Gastrocnemius medialis (tissue), 4 donors: ENCODE measurements around the gene PTPRB. TPM values are rescaled to one million over a fixed set of nuclear protein-coding genes. Genes with fewer than 3 reads are reported as not detected.

Source experiments
- ATAC-seq, 2 donors: fragments of 150-250 bp; one replicate each; pipeline ENCODE4 v1.9.1; 2016
- DNase-seq, 2 donors: peaks; one replicate each; pipeline ENCODE4 v3.0.0-alpha.2; 2019
- H3K27ac ChIP-seq, 4 donors: fragments of 200-600 bp; sonication (generic); 1 replicate in 1 of 4; 2 replicates in 3 of 4; pipeline ENCODE4 v1.5.1; 2016 to 2018; ENCODE audit warnings: mild to moderate bottlenecking in 2 of 4, moderate library complexity in 1 of 4
- H3K27me3 ChIP-seq, 3 donors: fragments of 200-600 bp; sonication (generic) in 2 of 3; 1 replicate in 1 of 3; 2 replicates in 2 of 3; pipeline versions ENCODE4 v1.5.1 to v1.6.0; 2016 to 2019; ENCODE audit warnings: mild to moderate bottlenecking in 1 of 3, moderate library complexity in 1 of 3
- H3K36me3 ChIP-seq, 2 donors: fragments of 200-600 bp; sonication (generic) in 1 of 2; one replicate each; pipeline ENCODE4 v1.5.1; 2017 to 2018
- H3K4me1 ChIP-seq, 2 donors: fragments of 200-600 bp; sonication (generic) in 1 of 2; one replicate each; pipeline ENCODE4 v1.5.1; 2016 to 2017; ENCODE audit warnings: mild to moderate bottlenecking in 2 of 2
- H3K4me3 ChIP-seq, 4 donors: fragments of 200-600 bp; sonication (generic) in 3 of 4; 1 replicate in 1 of 4; 2 replicates in 3 of 4; pipeline ENCODE4 v1.5.1; 2016 to 2019; ENCODE audit warnings: mild to moderate bottlenecking in 2 of 4
- H3K9me3 ChIP-seq, 3 donors: fragments of 200-600 bp; sonication (generic) in 2 of 3; 1 replicate in 1 of 3; 2 replicates in 2 of 3; pipeline ENCODE4 v1.5.1; 2016 to 2019
- CTCF ChIP-seq, 5 experiments: fragments of 450-650 bp in 3 of 5; fragments of 200-600 bp in 2 of 5; sonication (generic) in 2 of 5; IDR thresholded peaks in 4 of 5; conservative IDR thresholded peaks in 1 of 5; 1 replicate in 4 of 5; 2 replicates in 1 of 5; pipeline ENCODE4 v1.5.1; 2016 to 2019; ENCODE audit warnings: antibody characterized with exemption in 5 of 5, mild to moderate bottlenecking in 3 of 5, moderate library complexity in 3 of 5
- POLR2A ChIP-seq, 2 donors: fragments of 450-650 bp; IDR thresholded peaks; one replicate each; pipeline ENCODE4 v1.6.1; 2017; ENCODE audit warnings: antibody characterized with exemption in 2 of 2, mild to moderate bottlenecking in 2 of 2, moderate library complexity in 2 of 2
- in situ Hi-C, 4 donors: fragments of 200-750 bp; cut with MboI; loops; one replicate each; pipeline versions ENCODE4 v1.15.0 to v1.8.0; 2017; ENCODE audit warnings: low sequenced_read_pairs in 4 of 4
- intact Hi-C: fragments of 100-400 bp; cut with DNase I; formaldehyde crosslinking; loops from one replicate; pipeline ENCODE4 v1.15.1; 2023; ENCODE audit warnings: low total_unique reads
- total RNA-seq, 4 donors: library from RNA; depleted of rRNA; stranded (reverse); fragments of >200 nt; gene quantifications; one replicate each; pipeline versions ENCODE4 v1.1.0 to v1.2.3, GENCODE V29; 2016

The PTPRB gene
- total RNA-seq, 4 donors from 2014 or later: 11.7 to 22.7 (median 15.9) TPM

- Histone ChIP-seq H3K4me1 (no peaks in the 10 kb centered on the region), H3K36me3 (no peaks in the 10 kb centered on the region), H3K27me3 (no peaks in the 10 kb centered on the region), H3K27ac (peak overlapping the region in 3 of 4 donors; percentile 15 to 66 (median 46)), H3K4me3 (peak overlapping the region in 1 of 4 donors; percentile 3), H3K9me3 (no peaks in the 10 kb centered on the region)
- no peak for DNase-seq
- in situ Hi-C loops (no loop called here), intact Hi-C loops (no loop called here)
- ATAC-seq: peak; percentile 39 to 50
- no peak for TF ChIP-seq CTCF (IDR thresholded peaks at IDR 0.05 in 4 of 5, conservative IDR thresholded peaks at IDR 0.05 in 1 of 5)
- no peak for TF ChIP-seq POLR2A (IDR thresholded peaks at IDR 0.05)
These were observed 38.6 kb downstream of the PTPRB start for GRCh38 chr12:70598467-70599193.

GRCh38 chr12:70592664-70593063 lies 44.6 kb downstream of the PTPRB start:
- no peaks in the 10 kb centered on the region for H3K9me3 ChIP-seq
- peak overlapping the region in 1 of 4 donors; percentile 33 for H3K27ac ChIP-seq
- intact Hi-C loops: no loop called here
- H3K4me3 ChIP-seq: no peak overlapping the region
- no peaks in the 10 kb centered on the region for H3K27me3 ChIP-seq
- peaks cover 0 to 3% of the 10 kb centered on the region in 2 donors for H3K4me1 ChIP-seq
- TF ChIP-seq POLR2A (IDR thresholded peaks at IDR 0.05) (no peak), CTCF (IDR thresholded peaks at IDR 0.05 in 4 of 5, conservative IDR thresholded peaks at IDR 0.05 in 1 of 5) (no peak)
- H3K36me3 ChIP-seq: no peaks in the 10 kb centered on the region
- in situ Hi-C loops: loop anchor here in 1 of 4 donors (5.0 kb wide), 1 partner anchor 125 kb away; no protein-coding TSS in a partner anchor
- DNase-seq: no peak
- ATAC-seq: no peak

- ATAC-seq: no peak
- Histone ChIP-seq H3K9me3 (no peaks in the 10 kb centered on the region), H3K27ac (no peak overlapping the region), H3K36me3 (no peaks in the 10 kb centered on the region), H3K4me1 (peaks cover 0 to 3% of the 10 kb centered on the region in 2 donors), H3K27me3 (no peaks in the 10 kb centered on the region), H3K4me3 (no peak overlapping the region)
- TF ChIP-seq POLR2A (IDR thresholded peaks at IDR 0.05) (no peak), CTCF (IDR thresholded peaks at IDR 0.05 in 4 of 5, conservative IDR thresholded peaks at IDR 0.05 in 1 of 5) (no peak)
- intact Hi-C loops (loop anchor here (1.0 kb wide), 1 partner anchor 129 kb away; no protein-coding TSS in a partner anchor), in situ Hi-C loops (loop anchor here in 1 of 4 donors (5.0 kb wide), 1 partner anchor 127 kb away; no protein-coding TSS in a partner anchor)
- no peak for DNase-seq
These were observed 46.5 kb downstream of the PTPRB start for GRCh38 chr12:70590549-70591226.

GRCh38 chr12:70590051-70590450 lies 47.2 kb downstream of the PTPRB start:
- Histone ChIP-seq H3K27ac (peak overlapping the region in 1 of 4 donors; percentile 7), H3K36me3 (no peaks in the 10 kb centered on the region), H3K27me3 (no peaks in the 10 kb centered on the region), H3K4me3 (no peak overlapping the region), H3K4me1 (peaks cover 0 to 3% of the 10 kb centered on the region in 2 donors), H3K9me3 (no peaks in the 10 kb centered on the region)
- ATAC-seq: peak in 1 of 2 donors; percentile 42
- intact Hi-C loops (loop anchor here (1.0 kb wide), 1 partner anchor 129 kb away; no protein-coding TSS in a partner anchor), in situ Hi-C loops (loop anchor here in 1 of 4 donors (5.0 kb wide), 1 partner anchor 127 kb away; no protein-coding TSS in a partner anchor)
- DNase-seq: peak; percentile 9 to 24
- TF ChIP-seq CTCF (IDR thresholded peaks at IDR 0.05 in 4 of 5, conservative IDR thresholded peaks at IDR 0.05 in 1 of 5) (peak in 4 of 5 experiments; percentile 55 to 71 (median 68)), POLR2A (IDR thresholded peaks at IDR 0.05) (no peak)
